ENCODE results near the gene POLL.
A peak's percentile ranks its signal among the peaks of the same experiment; 100 is the strongest.
"Not testable (repeated sequence)": the region's sequence is repeated elsewhere in the genome, so short reads cannot be mapped to it uniquely, and the experiment has no call there.

POLL gene

DNA sequence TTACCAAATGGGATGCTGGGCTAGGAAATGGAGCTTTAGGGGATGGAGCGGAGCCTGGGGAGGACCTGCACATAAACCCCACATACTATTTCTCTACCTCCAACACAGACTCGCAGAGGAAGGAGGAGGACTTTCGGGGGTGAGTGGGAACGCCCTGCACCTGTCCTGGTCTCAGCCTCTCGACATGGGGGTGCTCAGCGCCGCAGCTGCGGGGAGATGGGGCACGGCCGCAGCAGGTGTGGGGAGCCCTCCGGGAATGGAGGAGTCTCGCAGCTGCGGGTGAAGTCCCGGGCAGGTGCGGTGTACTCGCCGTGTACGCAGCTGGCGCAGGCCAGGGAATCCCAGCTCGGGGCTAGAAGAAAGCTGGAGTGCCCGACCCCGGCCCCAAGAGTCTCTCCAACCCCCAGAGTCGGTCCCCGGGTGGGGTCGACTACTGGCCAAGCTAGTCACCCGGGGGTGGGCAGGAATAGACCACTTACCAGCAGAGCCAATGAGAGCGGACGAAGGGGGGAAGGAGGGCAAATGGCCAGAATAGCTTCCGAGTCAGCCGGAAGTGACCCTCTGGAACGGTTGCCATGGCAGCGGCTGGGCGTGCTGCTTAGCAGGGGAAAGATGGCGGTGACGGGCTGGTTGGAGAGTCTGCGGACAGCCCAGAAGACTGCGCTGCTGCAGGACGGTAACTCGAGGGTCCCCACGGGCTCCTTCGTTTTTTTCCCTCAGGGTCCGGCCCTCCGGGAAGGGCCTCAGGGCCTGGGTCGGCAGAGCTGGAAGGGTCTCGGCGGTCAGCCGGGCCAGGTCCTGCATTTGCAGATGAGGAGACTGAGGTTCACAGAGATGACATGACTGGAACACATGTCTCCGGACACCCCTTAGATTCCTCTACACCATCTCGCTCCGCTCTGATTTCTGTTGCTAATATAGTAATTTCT is at the start of gene POLL, which contains the start of gene DPCD:
POLL (minus strand) TSS at position 533 of the 929 bp plus-strand sequence. CDS start 897 bp downstream, outside the sequence.
DPCD (plus strand) TSS at position 597 of the 929 bp plus-strand sequence; CDS start at position 613, 16 bp downstream.
- peak; percentile 76 for DNase-seq

DNA sequence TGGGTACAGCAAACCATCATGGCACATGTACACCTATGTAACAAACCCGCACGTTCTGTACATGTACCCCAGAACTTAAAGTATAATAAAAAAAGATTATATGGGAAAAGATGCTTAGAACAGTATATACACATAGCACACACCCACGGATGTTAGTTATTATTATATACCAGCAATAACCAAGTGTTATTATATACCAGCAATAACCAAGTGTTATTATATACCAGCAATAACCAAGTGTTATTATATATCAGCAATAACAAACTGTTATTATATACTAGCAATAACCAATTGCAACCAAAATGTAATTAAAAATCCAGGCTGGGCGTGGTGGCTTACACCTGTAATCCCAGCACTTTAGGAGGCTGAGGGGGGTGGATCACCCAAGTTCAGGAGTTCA is 45.5 kb upstream of the POLL start:
- DNase-seq = not testable (repeated sequence)

DNA sequence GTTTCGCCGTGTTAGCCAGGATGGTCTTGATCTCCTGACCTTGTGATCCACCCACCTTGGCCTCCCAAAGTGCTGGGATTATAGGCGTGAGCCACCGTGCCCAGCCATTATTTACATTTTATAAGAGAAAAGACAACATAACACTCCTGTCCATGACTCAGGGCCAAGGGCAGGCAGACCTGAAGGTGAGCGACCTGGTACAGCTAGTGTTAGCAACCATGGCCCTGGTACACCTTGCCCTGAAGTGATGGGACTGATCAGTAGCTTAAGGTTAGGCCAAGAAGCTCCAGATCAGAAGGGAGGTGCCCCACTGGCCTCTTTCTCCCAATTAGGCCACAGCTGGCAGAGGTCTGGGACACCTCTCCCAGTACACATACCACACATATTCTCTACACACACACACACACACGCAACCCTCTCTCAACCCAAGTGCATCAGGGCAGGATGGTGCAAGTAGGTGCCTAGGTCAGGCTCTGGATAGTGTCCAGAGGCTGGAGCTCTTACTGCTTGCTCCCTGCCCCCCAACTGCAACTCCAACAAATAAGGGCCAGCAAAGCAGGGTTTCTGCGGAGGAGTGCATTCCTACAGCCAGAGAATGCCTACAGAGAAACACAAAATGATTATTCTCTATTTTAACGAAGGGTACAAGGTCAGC is 43.9 kb upstream of the POLL start:
- no peak for DNase-seq

DNA sequence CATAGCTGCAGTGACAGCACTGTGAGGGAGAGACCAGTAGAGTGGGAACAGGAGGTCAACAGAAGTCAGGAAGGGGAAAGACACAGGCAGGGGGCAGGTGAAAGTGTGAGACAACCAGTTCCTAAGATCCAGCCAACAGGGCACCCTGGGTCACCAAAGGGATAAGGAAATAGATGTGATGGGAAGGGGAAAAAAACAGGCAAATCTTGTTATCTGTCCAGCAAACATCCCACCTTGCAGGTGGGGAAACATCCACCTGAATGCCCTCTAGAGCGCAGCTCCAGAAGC is 42.5 kb upstream of the POLL start:
- no peak for DNase-seq

DNA sequence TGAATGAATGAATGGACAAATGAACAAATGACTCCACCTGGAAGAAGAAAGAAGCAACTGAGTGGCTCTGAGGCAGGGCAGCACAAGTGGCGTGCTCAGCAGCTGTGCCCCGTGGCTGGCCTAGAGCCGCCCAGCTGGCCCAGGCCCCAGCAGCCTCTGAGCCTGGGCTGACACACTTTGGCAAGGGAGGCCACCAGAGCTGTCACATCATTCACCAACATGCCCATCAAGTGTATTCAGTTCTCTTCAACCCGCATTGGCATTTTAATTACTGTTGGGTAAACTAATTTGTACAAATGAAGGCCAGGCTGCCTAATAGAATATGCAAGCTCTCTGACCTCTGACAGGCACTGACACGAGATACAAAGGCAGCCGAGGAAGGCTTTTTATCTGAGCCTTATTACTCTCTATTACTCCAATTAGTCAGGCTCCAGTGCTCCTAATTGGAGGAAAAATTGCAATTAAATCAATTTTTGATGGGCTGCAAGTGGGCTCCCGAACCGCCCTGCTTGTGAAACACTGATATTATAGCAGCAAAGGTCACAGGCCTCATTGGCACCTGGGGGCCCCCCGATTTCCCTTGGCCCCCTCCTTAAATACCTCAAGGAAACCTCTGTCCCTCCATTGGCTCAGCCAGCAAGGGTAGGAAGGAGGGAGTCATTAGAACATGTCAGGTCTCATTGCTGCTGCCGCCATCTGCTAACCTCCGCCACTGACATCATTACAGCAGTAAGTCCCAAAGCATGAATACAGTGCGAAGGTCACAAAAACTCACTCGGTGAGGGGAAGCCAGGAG is 42.0 kb upstream of the POLL start:
- no peak for DNase-seq

DNA sequence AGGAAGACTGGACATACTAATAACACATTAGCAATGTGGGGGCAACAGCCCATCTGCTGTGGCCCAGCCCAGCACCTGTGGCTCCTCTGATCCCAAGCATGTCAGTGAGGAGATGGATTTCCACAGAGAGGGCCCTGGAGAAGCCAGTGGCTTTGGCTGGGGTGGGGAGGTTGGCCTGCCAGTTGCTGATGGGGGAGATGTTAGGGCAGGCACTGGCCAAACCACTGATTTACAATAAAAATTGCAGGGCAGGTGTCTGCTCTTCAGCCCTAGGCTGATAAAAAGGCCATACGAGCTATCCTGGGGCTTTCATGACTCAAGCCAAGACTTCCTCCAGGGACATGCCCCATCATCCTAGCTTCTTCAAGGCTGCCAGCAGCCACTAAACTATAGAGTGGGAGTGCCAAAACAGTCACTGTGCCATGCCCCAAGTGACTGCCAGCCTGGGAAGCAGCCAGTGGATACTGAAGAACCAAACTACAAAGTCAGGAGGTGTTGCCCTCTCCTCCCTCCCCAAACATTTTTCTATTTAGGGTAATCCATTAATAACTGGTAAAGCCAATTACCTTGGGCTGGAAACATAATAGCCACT is 37.9 kb upstream of the POLL start:
- no peak for DNase-seq

DNA sequence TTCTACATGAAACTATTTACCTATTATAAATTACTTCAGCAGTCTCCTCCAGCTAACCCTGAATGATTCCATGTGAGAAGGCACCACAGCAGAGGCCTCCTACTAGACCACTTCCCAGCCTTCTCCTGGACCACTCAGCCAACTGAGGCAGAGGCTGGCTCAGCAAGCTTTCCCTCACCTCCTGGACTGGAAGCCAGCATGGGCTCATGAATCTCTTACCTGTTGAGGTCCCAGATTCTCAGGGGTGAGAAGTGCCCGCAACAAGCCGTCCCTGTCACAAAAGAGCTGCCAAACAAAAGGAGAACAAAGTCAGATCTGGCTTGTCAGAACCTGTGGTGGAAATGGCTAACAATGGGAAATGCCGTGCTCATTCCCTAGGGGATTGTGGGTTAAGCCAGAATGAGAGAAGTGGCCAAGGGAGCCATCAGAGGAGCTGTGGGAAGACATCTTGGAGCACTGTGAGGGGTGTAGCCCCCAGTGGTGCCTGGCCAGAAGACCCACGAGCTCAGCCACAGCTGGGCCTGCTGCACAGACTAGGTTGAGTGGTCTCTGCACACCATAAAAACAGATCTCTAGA is 36.6 kb upstream of the POLL start:
- no peak for DNase-seq

DNA sequence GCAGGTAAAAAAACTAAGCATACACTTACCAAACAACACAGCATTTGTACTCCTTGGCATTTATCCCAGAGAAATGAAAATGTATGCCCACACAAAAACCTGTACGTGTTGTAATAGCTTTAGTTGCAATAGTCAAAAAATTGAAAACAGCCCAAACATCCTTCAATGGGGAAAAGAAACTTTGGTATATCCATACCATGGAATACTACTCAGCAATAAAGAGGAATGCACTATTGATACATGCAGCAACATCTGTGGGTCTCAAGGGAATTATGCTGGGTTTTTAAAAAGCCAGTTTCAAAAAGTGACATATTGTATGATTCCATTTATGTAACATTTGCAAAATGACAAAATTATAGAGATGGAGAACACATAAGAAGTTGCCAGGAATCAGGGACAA is 35.5 kb upstream of the POLL start:
- DNase-seq = no peak

DNA sequence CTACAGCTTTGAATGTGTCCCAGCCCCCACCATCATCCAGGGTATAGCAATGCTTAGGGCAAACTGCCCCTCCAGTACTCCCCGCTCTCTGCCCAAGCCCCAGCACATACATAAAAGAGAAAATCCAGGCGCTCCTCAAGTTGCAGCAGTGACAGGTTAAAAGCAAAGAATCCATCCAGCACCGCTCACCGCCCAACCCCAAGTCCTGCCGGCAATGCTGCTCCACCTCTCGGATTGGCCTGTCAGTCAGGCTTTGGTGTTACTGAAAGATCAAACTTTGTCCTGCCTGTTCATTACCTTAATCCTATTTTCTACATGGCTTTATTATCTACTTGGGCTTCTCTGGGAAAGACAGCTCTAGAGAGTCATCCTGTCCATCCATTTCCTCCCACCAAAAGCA is 31.9 kb upstream of the POLL start:
- no peak for DNase-seq

DNA sequence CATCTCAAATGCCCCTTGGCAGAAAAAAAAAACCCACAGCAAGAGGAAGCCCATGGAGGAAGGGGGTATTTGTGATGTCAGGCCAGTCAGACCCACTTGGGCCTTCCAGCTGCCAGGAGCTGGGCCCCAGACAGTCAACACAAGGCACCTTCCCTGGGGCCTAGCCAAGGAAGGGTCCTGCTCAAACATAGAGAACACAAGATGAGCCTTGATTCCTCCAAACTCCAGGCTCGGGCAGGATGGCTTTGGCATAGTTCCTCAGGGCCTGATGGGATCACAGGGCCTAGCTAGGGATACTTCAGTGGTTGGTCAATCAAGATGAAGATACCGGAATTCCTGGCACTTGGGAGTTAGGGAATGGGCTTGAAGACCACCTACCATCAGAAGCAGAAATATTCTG is 30.8 kb upstream of the POLL start:
- no peak for DNase-seq

DNA sequence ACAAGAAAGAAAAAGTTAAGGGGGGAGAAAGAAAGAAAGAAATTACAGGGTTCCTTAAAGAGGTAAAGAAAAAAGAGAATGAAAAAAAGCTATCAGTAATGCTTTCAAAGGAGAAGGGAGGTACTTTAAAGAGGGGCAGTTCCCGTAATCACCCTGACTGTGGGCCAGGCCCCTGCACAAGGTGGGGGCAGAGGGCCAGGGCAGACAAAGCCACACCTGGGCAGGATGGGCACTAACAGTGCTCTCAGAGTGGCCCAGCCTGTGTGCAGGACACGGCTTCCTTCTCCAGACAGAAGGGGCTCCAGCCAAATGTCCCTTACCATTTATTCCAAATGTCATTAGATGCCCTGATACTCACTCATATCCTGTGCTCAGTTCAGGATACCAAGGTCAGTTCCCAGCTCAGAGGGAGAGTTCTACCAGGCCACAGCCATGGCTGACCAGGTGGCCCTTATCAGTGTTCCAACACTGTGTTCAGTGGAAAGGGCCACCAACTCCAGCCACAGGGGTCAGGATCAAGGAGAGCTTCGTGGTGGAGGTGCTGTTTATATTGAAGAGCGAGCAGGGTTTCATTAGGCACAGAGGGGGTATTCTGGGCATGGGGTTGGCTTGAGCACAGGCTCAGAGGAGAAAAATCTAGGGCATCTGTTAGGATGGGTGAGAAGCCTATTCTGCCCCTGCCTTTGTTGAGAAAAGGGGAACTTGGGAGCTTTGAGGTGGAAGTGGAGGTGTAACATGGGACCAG is 29.9 kb upstream of the POLL start:
- DNase-seq = no peak

DNA sequence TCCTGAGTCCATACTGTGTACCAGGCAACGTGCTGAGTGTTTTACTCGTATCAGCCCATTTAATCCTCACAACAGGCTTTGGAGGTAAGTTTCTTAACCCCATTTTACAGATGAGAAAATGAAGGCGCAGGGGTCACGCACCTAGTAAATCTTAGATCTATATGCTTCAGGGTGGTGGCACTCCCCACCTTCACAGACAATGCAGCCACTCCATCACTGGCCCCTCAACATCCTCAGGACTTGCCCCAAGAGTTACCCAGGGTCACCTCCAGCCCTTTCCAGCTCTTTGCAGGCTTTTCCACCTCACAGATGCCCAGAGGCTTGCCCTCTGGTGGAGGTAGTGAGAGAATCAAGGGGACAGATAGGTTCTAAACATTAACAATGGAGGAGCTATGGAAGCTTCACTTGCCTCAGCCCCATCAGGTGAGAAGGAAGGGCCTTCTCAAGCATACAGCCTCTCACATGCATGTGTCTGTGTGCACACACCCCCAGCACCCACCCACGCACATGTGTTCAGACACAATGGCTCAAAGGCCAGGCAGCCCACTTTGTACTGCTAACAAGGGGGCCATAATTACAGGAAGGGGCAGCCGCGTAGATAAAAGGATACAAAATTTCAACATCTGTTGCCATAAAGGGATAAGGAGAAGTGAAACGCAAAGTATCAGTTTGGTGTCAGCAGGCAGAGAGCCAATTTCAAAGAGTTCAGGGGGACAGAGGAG is 29.2 kb upstream of the POLL start:
- peak; percentile 18 for DNase-seq

DNA sequence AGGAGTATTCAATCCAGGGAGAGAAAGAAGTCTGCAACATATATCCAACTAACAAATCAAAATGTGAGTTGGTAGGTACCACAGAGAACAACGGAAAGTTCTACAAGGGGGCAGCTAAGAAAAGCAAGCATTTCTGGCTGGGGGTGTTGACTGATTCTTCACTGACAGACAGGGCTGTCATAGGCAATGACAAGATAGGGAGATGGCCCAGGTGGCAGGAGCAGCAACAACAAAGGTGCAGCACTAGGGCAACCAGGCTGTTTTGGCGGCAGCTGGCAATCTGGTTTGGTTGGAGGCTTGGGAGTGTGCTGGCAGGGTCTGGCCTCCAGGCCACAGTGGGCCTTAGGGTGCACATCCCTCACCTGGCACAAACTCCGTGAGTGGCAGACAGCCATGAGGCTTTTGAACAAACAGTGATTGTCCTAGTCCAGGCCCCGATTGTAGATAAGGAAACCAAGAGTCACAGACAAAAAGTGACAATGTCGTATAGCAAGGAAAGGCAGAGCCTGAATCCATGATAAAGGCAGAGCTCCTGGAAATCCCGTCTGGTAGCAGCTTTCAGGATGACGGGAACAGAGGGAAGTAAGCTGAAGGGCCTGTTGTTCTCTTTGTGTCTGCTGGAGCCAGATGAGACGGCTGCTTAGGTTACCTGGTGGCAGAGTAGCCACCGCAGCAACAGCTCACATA is 28.5 kb upstream of the POLL start:
- no peak for DNase-seq

DNA sequence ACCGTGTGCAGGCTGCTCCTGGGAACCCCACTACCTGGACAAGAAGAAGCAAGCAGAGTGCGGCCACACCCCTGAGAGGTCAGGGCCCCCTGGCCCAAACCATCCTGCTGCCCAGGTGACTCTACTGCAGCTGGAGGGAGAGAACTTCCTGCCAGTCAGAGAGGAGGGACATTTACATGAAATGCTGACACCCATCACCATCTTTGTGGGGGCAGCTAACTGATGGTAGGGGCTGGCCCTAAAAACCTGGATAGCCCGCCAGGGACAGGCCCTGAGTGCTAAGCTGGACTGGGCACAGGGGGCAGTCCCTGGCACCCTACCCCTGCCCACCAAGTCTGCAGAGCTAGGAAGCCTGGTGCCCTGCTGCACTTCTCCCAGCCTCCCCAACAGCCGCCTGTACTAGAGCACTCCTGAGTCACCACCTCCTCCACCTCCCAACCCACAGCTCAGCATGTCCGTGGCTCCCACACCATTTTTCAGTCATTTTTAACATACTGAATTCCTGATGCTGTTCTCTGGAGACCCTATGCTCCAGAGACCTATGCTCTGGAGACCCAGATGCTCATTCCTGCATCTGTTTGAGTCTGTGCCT is 27.6 kb upstream of the POLL start:
- no peak for DNase-seq

DNA sequence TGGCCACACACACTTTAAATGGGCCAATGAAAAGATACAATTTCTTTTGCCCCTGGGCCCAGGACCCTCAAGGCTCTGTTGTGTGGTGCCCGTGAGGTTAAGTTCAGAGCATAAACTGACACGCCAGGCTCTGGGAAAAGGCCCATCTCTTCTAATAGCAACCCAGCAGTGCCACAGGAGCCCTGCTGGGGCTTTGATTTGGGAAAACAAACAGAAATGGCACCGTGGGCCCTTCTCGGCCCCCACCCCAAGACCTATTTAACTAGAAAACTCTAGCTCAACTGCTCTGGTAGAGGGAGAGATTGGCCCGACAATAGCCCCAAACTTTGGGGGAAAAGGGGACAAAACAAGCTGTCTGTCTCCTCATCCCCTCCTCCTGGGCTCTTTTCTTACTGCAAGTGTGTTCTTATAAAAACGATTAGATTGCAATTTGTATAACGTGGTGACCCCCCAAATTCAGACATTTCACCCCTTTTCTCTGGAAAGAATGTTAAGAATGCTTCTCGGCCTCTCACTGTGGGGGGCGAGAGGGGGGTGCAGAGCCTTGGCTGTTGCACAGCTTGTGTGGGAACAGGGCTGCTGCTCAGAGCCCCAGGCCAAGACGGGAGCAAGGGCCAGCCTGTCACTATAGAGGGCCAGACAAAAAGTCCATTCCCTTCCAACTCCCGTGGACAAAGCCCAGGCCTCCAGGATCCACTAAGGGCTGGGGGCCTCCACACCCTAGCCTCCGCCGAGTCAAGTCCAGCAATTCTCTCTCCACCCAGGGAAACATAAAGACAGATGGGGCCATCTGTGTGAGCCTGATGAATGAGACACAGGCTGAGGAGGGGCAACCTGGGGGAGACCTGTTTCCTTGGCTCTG is 26.8 kb upstream of the POLL start:
- DNase-seq = no peak

DNA sequence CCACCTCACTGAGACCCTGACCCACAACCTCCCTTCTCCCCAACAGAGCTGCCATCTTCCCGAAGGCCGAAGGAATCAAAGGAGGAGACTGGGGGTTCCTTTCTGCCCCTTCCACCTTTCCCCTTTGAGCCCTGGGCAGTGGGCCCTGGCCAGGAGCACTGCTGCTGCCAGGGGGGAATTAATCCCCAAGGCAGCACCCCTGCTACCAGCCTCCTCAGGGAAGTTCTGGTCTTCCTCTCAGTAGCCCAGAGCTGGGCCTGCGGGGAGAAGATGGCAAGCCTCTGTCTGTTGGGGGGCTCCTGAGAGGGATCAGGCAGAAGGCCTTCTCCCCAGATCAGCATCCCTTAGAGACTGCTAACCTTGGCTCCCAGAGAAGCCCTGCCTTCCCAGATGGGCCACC is 25.6 kb upstream of the POLL start:
- DNase-seq = no peak

DNA sequence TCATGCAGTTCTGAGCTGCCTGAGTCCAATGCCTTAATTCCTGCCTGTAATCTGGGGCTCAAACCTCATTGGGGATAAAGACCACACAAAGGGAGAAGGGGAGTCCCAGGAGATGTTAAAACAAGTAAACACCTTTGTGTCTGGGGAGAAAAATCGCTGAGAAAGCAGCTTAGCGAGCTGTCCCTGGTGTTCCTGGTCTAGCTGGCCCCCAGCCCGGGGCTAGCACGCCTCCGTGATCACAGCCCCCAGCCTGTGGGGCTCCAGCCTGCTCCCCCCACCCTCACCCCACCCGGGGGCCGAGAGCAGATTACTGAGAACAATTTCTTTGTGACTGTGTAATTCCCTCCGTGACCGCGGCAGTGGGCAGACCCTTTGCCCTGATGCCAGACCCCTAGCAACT is 24.8 kb upstream of the POLL start:
- no peak for DNase-seq

DNA sequence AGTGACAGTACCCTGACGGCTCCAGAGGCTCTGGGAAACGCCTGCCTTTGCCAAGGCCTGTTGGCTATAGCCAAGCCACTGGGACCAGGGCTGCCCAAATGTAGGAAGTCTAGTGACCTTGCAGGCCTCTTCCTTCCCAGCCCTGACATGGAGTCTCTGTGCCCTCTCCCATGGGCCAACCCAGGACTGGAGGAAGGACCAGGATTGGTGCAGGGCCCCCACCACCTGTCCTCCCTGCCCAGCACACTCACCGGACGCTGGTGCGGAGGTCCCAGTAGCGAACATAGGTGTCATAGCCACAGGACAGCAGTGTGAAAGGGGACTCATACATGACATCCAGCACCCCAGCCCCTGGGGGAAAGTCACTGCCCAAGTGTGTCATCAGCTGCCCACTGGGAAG is 24.0 kb upstream of the POLL start:
- DNase-seq = no peak

Measured in NCI-H2227 treated with DMSO at 0.1 percent for 48 hours (cell line).